Right lobe of liver (tissue), 6 donors: ENCODE results near the gene WWC2. TPM values are rescaled to one million over a fixed set of nuclear protein-coding genes. Genes with fewer than 3 reads are reported as not detected.

Experiments used
- ATAC-seq, 4 donors: fragments of 200-7000 bp; cut with Tn5 transposase; one replicate each; pipeline ENCODE4 v1.9.1; 2020; ENCODE audit warnings: mild to moderate bottlenecking in 4 of 4, moderate library complexity in 4 of 4
- DNase-seq, 3 donors: peaks; one replicate each; pipeline ENCODE4 v3.0.0-alpha.2; 2020
- H3K27ac ChIP-seq, 3 donors: fragments of 200-600 bp; one replicate each; pipeline ENCODE4 v1.8.0; 2022
- H3K27me3 ChIP-seq, 2 donors: fragments of 200-600 bp; one replicate each; pipeline ENCODE4 v1.8.0; 2022
- H3K36me3 ChIP-seq, 4 donors: fragments of 200-600 bp; sonication (generic) in 1 of 4; one replicate each; pipeline versions ENCODE4 v1.5.1 to v1.8.0; 2017 to 2022; ENCODE audit warnings: control low read depth in 1 of 4
- H3K4me1 ChIP-seq, 4 donors: fragments of 200-600 bp; sonication (generic) in 1 of 4; one replicate each; pipeline versions ENCODE4 v1.5.1 to v1.8.0; 2017 to 2022; ENCODE audit warnings: control low read depth in 1 of 4
- H3K4me3 ChIP-seq, 3 donors: fragments of 200-600 bp; one replicate each; pipeline ENCODE4 v1.8.0; 2022
- H3K9me3 ChIP-seq, 4 donors: fragments of 200-600 bp; sonication (generic) in 1 of 4; one replicate each; pipeline versions ENCODE4 v1.5.1 to v1.8.0; 2017 to 2022; ENCODE audit warnings: control low read depth in 1 of 4
- POLR2A ChIP-seq: fragments of 450-650 bp; IDR thresholded peaks from one replicate; pipeline ENCODE4 v1.6.1; 2017; ENCODE audit warnings: antibody characterized with exemption, mild to moderate bottlenecking
- WGBS: methylation state at CpG from one replicate; pipeline ENCODE4 v1.1.6; 2018; ENCODE audit warnings: low coverage, low lambda C conversion rate; ENCODE audit not compliant: insufficient coverage; ENCODE audit errors: missing lambda C conversion rate; 5-methylcytosine and 5-hydroxymethylcytosine counted together
- intact Hi-C, 2 donors: fragments of 100-400 bp; cut with DNase I; formaldehyde crosslinking; loops; one replicate each; pipeline versions ENCODE4 v1.11.2 to v1.14.1; 2022
- total RNA-seq, 6 experiments: library from RNA; depleted of rRNA in 2 of 6; stranded (reverse); fragments of >200 nt in 2 of 6; fragmentation: NEBNext Ultra II Directional in 3 of 6; extraction: Animal tissue kit (Norgen Biotek cat#: 25700) in 3 of 6; gene quantifications; one replicate each; pipeline versions ENCODE4 v1.1.0 to v1.2.4, GENCODE V29; 2016 to 2023
- TF ChIP-seq, protein P1 (sequence below), 4 donors: fragments of 200-600 bp in 3 of 4; fragments of 450-650 bp in 1 of 4; IDR thresholded peaks; one replicate each; pipeline versions ENCODE4 v1.5.1 to v1.8.0; 2016 to 2022; ENCODE audit warnings: antibody characterized with exemption in 4 of 4, mild to moderate bottlenecking in 2 of 4
- donor health status: DM: no; HTN: yes; CAD: no.
- donor health status: DM: no; HTN: no; CAD: no.
- donor health status: DM: no; HTN: no; CAD: no.
- donor health status: DM: no; HTN: yes; CAD: no.
- donor health status: DM: no; HTN: yes; CAD: no.

Gene WWC2
- total RNA-seq, 6 experiments from 2014 or later = 19.5 to 48.9 (median 34.4) TPM

DNA sequence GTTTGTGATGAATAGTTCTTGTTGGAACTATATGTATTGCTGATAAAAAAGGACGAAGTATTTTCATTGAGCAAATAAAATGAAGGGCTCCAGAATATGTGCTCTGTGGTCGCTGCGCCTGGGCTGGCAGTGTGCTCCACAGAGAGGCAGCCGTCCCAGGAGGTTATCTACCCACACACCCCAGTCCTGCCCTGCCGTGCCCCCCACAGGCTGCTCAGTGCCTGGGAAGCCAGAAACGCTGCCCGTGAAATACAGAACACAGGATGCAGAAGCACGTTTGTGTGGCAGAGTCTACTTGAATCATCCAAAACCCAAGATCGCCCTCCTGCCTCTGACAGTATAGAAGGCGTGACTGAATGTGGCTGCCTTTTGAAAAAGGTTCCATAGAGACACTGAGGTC lies 219.6 kb downstream of the WWC2 start:
- Histone ChIP-seq H3K4me1 (no peaks in the 10 kb centered on the region), H3K27me3 (no peaks in the 10 kb centered on the region), H3K27ac (no peak overlapping the region), H3K9me3 (no peaks in the 10 kb centered on the region), H3K4me3 (no peak overlapping the region), H3K36me3 (peaks cover 0 to 21% (median 0%) of the 10 kb centered on the region in 4 donors)
- TF ChIP-seq POLR2A = no peak
- TF ChIP-seq, protein P1, sequence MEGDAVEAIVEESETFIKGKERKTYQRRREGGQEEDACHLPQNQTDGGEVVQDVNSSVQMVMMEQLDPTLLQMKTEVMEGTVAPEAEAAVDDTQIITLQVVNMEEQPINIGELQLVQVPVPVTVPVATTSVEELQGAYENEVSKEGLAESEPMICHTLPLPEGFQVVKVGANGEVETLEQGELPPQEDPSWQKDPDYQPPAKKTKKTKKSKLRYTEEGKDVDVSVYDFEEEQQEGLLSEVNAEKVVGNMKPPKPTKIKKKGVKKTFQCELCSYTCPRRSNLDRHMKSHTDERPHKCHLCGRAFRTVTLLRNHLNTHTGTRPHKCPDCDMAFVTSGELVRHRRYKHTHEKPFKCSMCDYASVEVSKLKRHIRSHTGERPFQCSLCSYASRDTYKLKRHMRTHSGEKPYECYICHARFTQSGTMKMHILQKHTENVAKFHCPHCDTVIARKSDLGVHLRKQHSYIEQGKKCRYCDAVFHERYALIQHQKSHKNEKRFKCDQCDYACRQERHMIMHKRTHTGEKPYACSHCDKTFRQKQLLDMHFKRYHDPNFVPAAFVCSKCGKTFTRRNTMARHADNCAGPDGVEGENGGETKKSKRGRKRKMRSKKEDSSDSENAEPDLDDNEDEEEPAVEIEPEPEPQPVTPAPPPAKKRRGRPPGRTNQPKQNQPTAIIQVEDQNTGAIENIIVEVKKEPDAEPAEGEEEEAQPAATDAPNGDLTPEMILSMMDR (IDR thresholded peaks at IDR 0.05) = no peak
- WGBS = 69% methylated on average over 5 of the region's 10 CpGs
- intact Hi-C loops = no loop called here
- DNase-seq = no peak
- ATAC-seq = no peak

DNA sequence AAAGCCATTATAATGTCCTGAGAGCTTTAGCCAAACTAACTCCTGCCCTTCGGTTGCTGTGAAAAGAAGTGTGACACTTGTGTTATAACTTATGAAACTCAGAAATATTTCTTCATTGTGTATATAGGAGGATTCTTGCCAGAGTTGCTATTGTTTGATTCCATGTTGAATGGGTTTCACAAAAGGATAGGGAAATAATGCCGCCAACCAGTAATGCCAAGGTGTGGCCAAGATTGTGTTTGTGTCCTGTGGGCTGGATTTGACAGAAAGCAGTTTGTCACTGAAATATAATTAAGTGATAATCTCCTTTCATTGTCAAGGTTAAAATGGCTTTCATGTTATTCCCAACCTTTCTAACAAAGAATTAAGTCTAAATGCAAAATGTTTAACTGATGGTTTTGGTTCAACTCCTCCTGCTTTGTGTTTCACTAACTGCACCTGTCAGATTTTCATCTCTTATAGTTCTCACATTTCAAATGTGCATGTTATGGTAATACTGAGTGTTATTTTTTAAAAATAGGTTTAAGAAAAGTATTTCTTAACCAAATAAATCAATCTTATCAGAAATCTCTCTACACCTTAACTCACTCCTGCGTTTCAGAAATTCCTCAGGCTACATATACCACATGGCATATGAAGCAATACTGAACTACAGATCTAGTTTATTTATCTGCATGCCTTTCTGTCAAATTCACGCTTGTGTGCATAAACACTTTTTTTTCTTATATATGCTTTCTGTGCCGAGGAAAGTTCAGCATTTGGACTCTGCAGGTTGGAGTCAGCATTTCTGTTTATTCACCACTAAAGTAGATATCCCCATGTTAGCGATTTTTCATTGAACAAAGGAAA lies 221.4 kb downstream of the WWC2 start, which contains the start of gene CLDN22:
CLDN22 (minus strand) TSS at position 66 of the 849 bp plus-strand sequence; CDS start at position 8, 58 bp downstream.
- Histone ChIP-seq H3K9me3 (no peaks in the 10 kb centered on the region), H3K27ac (no peak within 1 kb of the TSS), H3K36me3 (peaks cover 0 to 8% (median 0%) of the 10 kb centered on the region in 4 donors), H3K4me1 (no peaks in the 10 kb centered on the region), H3K27me3 (no peaks in the 10 kb centered on the region), H3K4me3 (no peak within 1 kb of the TSS)
- TF ChIP-seq POLR2A = no peak
- TF ChIP-seq, protein P1 (IDR thresholded peaks at IDR 0.05) = no peak
- 77% methylated on average over 6 of the region's 6 CpGs for WGBS
- ATAC-seq = no peak
- DNase-seq = no peak
- intact Hi-C loops = no loop called here

DNA sequence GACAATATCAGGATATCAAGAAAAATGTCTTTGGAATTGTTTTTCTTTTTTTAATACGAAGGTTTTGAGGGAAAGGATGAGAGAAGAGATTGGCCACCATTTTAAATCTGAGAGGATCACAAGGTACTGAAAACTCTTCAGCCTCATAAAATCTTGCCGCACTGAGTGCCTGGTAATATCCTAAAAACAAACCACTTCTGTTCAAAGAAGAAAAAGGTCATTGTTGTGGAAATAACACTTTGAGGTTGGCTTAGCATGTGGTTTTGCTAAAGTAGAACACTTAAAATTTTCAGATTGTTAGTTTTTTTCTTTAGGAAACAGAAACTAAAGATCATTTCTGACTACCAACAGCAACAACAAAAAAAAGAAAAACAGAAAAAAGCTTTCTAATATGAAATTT lies 222.0 kb downstream of the WWC2 start:
- WGBS = 73% methylated on average over 2 of the region's 2 CpGs
- no peaks in the 10 kb centered on the region for H3K9me3 ChIP-seq
- no peaks in the 10 kb centered on the region for H3K27me3 ChIP-seq
- intact Hi-C loops = no loop called here
- H3K27ac ChIP-seq = no peak overlapping the region
- H3K4me3 ChIP-seq = no peak overlapping the region
- no peaks in the 10 kb centered on the region for H3K4me1 ChIP-seq
- DNase-seq = no peak
- ATAC-seq = no peak
- TF ChIP-seq, protein P1 (IDR thresholded peaks at IDR 0.05) = no peak
- TF ChIP-seq POLR2A = no peak
- H3K36me3 ChIP-seq = peaks cover 0 to 2% (median 0%) of the 10 kb centered on the region in 4 donors

DNA sequence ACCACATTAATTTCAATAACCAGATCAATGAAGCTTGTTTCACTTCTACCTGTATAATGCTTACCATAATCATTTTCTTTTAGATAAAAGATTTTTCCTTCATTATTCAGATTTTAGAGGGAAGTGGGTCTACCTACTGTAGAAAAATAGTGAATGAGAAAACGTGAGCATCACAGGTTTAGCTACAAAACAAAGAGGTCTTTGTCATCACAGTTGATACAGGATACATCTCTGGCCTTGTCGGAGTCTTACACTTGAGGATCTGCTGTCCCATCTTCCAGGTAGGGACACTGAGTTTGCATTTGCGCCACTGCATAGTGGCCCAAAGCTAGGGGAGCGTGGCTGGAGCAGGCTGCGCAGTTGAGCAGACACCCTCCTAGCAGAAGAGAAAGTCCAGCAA lies 222.5 kb downstream of the WWC2 start:
- H3K4me3 ChIP-seq = no peak overlapping the region
- H3K4me1 ChIP-seq = no peaks in the 10 kb centered on the region
- no peak for TF ChIP-seq POLR2A
- TF ChIP-seq, protein P1 (IDR thresholded peaks at IDR 0.05) = no peak
- H3K27ac ChIP-seq = no peak overlapping the region
- WGBS = 88% methylated on average over 2 of the region's 5 CpGs
- no peaks in the 10 kb centered on the region for H3K27me3 ChIP-seq
- no peaks in the 10 kb centered on the region for H3K36me3 ChIP-seq
- ATAC-seq (no peak), DNase-seq (no peak)
- intact Hi-C loops = no loop called here
- H3K9me3 ChIP-seq = no peaks in the 10 kb centered on the region
